Panc1 (cell line): Measurements from ENCODE around the gene GPR32.

Experiments used
- POLR2AphosphoS5 ChIP-seq: IDR thresholded peaks from 2 replicates; pipeline ENCODE4 v1.6.1; 2012; ENCODE audit warnings: mild to moderate bottlenecking, low read depth, low read length, moderate library complexity
- REST ChIP-seq, 2 experiments: IDR thresholded peaks; 2 replicates each; pipeline ENCODE4 v1.6.1; 2011 to 2012; ENCODE audit warnings: low read depth in 2 of 2, control low read depth in 1 of 2, low read length in 1 of 2, mild to moderate bottlenecking in 1 of 2, moderate library complexity in 1 of 2; ENCODE audit not compliant: insufficient read depth in 1 of 2
- SIN3A ChIP-seq: IDR thresholded peaks from 2 replicates; pipeline ENCODE4 v1.6.1; 2012; ENCODE audit warnings: low read depth, mild to moderate bottlenecking, low read length, moderate library complexity, borderline replicate concordance; ENCODE audit not compliant: insufficient read depth
- TCF7L2 ChIP-seq: IDR thresholded peaks from 2 replicates; pipeline ENCODE4 v1.6.1; 2011; ENCODE audit warnings: mild to moderate bottlenecking, low read depth, low read length, inconsistent platforms
- TF ChIP-seq, protein P1 (sequence below): fragments of 450-650 bp; IDR thresholded peaks from 2 replicates; pipeline ENCODE4 v1.5.1; 2017; ENCODE audit warnings: mild to moderate bottlenecking

GRCh38 chr19:50728084-50728737 is 42.1 kb upstream of the GPR32 start:
- TF ChIP-seq, protein P1, sequence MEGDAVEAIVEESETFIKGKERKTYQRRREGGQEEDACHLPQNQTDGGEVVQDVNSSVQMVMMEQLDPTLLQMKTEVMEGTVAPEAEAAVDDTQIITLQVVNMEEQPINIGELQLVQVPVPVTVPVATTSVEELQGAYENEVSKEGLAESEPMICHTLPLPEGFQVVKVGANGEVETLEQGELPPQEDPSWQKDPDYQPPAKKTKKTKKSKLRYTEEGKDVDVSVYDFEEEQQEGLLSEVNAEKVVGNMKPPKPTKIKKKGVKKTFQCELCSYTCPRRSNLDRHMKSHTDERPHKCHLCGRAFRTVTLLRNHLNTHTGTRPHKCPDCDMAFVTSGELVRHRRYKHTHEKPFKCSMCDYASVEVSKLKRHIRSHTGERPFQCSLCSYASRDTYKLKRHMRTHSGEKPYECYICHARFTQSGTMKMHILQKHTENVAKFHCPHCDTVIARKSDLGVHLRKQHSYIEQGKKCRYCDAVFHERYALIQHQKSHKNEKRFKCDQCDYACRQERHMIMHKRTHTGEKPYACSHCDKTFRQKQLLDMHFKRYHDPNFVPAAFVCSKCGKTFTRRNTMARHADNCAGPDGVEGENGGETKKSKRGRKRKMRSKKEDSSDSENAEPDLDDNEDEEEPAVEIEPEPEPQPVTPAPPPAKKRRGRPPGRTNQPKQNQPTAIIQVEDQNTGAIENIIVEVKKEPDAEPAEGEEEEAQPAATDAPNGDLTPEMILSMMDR, result no peak
- TF ChIP-seq REST (IDR thresholded peaks at IDR 0.05; ENCODE audit: insufficient read depth in 1 of 2, low read depth in 2 of 2, low read length in 1 of 2) (no peak), SIN3A (no peak), POLR2AphosphoS5 (no peak), TCF7L2 (no peak)
